Tibial artery (tissue), 4 donors: ENCODE measurements around the gene NRAP.

Experiments
- DNase-seq, 2 donors: peaks; one replicate each; pipeline ENCODE4 v3.0.0-alpha.2; 2019
- H3K27ac ChIP-seq, 2 donors: fragments of 200-600 bp; sonication (generic) in 1 of 2; 1 replicate in 1 of 2; 2 replicates in 1 of 2; pipeline ENCODE4 v1.5.1; 2018 to 2019; ENCODE audit warnings: mild to moderate bottlenecking in 1 of 2
- H3K27me3 ChIP-seq, 2 donors: fragments of 200-600 bp; sonication (generic) in 1 of 2; one replicate each; pipeline versions ENCODE4 v1.5.1 to v1.6.0; 2016 to 2019
- H3K36me3 ChIP-seq, 3 donors: fragments of 200-600 bp; sonication (generic) in 2 of 3; one replicate each; pipeline ENCODE4 v1.5.1; 2016 to 2019; ENCODE audit warnings: mild to moderate bottlenecking in 2 of 3
- H3K4me1 ChIP-seq, 4 donors: fragments of 200-600 bp; sonication (generic) in 2 of 4; 1 replicate in 3 of 4; 2 replicates in 1 of 4; pipeline ENCODE4 v1.5.1; 2016 to 2019
- H3K4me3 ChIP-seq, 2 donors: fragments of 200-600 bp; sonication (generic) in 1 of 2; 1 replicate in 1 of 2; 2 replicates in 1 of 2; pipeline ENCODE4 v1.5.1; 2018 to 2019; ENCODE audit warnings: mild to moderate bottlenecking in 2 of 2
- H3K9me3 ChIP-seq, 3 donors: fragments of 200-600 bp; sonication (generic) in 1 of 3; one replicate each; pipeline ENCODE4 v1.5.1; 2016 to 2019
- intact Hi-C: fragments of 100-400 bp; cut with DNase I; formaldehyde crosslinking; loops from one replicate; pipeline ENCODE4 v1.15.0; 2023; ENCODE audit warnings: low total_unique reads
- TF ChIP-seq, protein P1 (sequence below), 2 experiments: fragments of 200-600 bp in 1 of 2; fragments of 450-650 bp in 1 of 2; IDR thresholded peaks; one replicate each; pipeline ENCODE4 v1.5.1; 2017 to 2019; ENCODE audit warnings: antibody characterized with exemption in 2 of 2, mild to moderate bottlenecking in 1 of 2, moderate library complexity in 1 of 2

Gene NRAP, protein sequence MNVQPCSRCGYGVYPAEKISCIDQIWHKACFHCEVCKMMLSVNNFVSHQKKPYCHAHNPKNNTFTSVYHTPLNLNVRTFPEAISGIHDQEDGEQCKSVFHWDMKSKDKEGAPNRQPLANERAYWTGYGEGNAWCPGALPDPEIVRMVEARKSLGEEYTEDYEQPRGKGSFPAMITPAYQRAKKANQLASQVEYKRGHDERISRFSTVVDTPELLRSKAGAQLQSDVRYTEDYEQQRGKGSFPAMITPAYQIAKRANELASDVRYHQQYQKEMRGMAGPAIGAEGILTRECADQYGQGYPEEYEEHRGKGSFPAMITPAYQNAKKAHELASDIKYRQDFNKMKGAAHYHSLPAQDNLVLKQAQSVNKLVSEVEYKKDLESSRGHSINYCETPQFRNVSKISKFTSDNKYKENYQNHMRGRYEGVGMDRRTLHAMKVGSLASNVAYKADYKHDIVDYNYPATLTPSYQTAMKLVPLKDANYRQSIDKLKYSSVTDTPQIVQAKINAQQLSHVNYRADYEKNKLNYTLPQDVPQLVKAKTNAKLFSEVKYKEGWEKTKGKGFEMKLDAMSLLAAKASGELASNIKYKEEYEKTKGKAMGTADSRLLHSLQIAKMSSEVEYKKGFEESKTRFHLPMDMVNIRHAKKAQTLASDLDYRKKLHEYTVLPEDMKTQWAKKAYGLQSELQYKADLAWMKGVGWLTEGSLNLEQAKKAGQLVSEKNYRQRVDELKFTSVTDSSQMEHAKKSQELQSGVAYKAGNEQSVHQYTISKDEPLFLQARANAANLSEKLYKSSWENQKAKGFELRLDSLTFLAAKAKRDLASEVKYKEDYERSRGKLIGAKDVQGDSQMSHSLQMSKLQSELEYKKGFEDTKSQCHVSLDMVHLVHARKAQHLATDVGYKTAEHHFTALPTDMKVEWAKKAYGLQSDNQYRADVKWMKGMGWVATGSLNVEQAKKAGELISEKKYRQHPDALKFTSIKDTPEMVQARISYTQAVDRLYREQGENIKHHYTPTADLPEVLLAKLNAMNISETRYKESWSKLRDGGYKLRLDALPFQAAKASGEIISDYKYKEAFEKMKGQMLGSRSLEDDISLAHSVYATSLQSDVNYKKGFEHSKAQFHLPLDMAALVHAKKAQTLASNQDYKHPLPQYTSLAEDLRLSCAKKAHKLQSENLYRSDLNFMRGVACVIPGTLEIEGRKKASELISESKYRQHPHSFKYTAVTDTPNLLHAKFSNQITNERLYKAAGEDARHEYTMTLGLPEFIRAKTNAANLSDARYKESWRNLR (N-terminal part only)

DNA sequence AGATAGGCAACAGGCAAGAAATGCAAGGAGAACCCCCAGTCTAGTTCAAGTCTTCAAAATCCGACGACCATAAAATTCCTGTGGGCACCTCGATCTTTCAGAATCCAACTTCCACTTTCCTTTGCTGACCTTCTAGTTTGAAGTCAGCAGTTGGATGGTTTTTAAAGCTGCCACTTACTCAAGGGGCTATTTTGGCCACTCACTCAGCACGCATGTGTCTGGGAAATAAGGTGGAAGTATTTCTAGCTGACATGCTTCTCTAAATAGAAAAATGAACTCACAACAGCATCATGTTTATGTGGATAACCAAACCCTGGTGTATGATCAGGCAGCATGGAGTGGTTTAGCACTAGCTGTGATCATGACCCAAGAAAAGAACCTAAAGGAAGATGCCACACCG, at the start of gene NRAP:
Gene NRAP (minus strand): TSS at position 134 of the 400 bp plus-strand sequence. CDS start 159 bp downstream, outside the sequence.
- Histone ChIP-seq H3K27me3 (no peaks in the 10 kb centered on the region), H3K4me1 (peaks cover 0 to 12% (median 0%) of the 10 kb centered on the region in 4 donors), H3K27ac (no peak within 1 kb of the TSS), H3K9me3 (no peaks in the 10 kb centered on the region), H3K4me3 (no peak within 1 kb of the TSS), H3K36me3 (no peaks in the 10 kb centered on the region)
- intact Hi-C loops, result no loop called here
- TF ChIP-seq, protein P1, sequence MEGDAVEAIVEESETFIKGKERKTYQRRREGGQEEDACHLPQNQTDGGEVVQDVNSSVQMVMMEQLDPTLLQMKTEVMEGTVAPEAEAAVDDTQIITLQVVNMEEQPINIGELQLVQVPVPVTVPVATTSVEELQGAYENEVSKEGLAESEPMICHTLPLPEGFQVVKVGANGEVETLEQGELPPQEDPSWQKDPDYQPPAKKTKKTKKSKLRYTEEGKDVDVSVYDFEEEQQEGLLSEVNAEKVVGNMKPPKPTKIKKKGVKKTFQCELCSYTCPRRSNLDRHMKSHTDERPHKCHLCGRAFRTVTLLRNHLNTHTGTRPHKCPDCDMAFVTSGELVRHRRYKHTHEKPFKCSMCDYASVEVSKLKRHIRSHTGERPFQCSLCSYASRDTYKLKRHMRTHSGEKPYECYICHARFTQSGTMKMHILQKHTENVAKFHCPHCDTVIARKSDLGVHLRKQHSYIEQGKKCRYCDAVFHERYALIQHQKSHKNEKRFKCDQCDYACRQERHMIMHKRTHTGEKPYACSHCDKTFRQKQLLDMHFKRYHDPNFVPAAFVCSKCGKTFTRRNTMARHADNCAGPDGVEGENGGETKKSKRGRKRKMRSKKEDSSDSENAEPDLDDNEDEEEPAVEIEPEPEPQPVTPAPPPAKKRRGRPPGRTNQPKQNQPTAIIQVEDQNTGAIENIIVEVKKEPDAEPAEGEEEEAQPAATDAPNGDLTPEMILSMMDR (IDR thresholded peaks at IDR 0.05), result no peak
- DNase-seq, result no peak

DNA sequence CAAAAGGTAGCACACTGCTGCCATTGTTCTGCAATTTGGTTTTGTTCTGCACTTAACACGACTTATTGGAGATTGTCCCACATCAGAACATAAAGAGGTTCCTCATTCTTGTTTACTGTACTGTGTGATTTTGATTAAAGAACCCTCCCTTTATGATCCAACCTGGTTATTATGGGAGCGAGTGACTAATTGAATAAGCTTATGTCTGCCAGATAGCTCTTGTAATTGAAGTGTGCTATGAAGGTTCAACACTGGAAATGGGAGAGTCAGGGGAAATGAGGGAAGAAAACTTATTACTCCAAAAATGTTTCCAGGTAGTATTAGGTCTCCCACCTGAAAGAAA, 49.8 kb upstream of the NRAP start:
- Histone ChIP-seq H3K4me1 (peaks cover 0 to 15% (median 2%) of the 10 kb centered on the region in 4 donors), H3K9me3 (no peaks in the 10 kb centered on the region), H3K4me3 (no peak overlapping the region), H3K27ac (no peak overlapping the region), H3K36me3 (peaks cover 4 to 12% (median 5%) of the 10 kb centered on the region in 3 donors), H3K27me3 (no peaks in the 10 kb centered on the region)
- intact Hi-C loops, result no loop called here
- no peak for DNase-seq
- TF ChIP-seq, protein P1 (IDR thresholded peaks at IDR 0.05), result no peak

DNA sequence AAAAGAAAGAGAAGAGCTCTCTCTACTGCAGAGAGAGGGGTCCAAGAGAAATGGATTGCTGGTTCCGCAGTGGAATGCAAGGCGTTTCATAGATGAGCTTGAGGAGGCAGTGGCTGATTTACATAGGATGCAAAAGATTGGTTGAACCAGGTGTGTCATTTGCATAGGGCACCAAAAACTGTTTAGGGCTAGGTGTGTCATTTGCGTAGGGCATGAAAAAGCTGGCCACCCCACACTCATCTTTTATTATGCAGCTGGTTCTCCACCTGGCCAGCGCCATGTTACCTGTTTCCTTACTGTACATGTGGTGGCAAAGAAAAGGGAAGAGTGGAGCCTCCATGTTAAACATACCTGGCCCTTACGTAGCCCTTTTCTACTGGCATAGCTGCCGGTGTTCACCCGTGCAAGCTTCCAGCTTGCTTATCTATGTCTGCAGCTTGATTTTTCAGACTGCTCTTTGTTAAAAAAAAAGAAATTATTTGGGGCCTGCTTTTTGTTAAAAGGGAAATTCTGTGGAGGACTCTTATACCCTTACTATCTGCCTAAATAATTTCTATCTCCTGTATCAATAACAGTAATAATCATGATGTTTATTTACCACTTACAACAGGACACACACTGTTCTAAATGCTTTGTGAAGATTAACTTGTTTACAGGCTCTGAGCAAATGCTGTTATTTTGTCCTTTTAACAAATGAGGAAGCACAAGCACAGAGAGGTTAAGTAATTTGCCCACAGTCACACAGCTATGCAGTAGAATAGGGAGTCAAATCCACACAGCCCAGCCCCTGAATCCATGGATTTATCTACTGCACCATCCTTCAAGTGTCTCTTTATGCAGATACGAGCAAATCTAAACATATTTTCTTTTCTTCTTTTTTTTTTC, 49.2 kb upstream of the NRAP start:
- peaks cover 0 to 15% (median 2%) of the 10 kb centered on the region in 4 donors for H3K4me1 ChIP-seq
- H3K36me3 ChIP-seq, result peaks cover 4 to 12% (median 5%) of the 10 kb centered on the region in 3 donors
- TF ChIP-seq, protein P1 (IDR thresholded peaks at IDR 0.05), result no peak
- H3K27ac ChIP-seq, result no peak overlapping the region
- no peaks in the 10 kb centered on the region for H3K27me3 ChIP-seq
- DNase-seq, result no peak
- no peaks in the 10 kb centered on the region for H3K9me3 ChIP-seq
- no peak overlapping the region for H3K4me3 ChIP-seq
- intact Hi-C loops, result no loop called here

DNA sequence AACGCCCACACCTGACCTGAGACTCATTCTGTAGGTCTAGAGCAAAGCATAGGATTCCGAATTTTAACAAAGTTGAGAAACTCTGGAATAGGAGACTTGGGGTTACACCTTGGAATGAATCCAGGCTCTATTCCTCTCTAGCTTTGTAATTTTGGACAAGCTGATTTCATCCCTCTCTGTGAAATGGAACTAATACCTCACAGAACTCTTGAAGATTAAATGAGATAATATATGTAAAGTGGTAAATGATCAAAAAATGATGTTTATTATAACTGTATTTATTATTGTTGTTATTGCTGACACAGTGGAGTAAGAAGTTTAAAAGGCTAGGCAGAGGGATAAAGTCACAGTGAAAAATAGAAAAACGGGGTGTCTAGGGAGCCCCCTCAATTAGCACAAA, 48.2 kb upstream of the NRAP start:
- intact Hi-C loops, result no loop called here
- no peak overlapping the region for H3K27ac ChIP-seq
- no peaks in the 10 kb centered on the region for H3K9me3 ChIP-seq
- TF ChIP-seq, protein P1 (IDR thresholded peaks at IDR 0.05), result no peak
- H3K36me3 ChIP-seq, result peaks cover 0 to 4% (median 2%) of the 10 kb centered on the region in 3 donors
- no peaks in the 10 kb centered on the region for H3K27me3 ChIP-seq
- peaks cover 0 to 15% (median 2%) of the 10 kb centered on the region in 4 donors for H3K4me1 ChIP-seq
- no peak for DNase-seq
- no peak overlapping the region for H3K4me3 ChIP-seq
